Activated CD8-positive, alpha-beta T cell treated with anti-CD3 and anti-CD28 coated beads, Interleukin-2, amount 10 ng/mL, durations not matched to agents 7 days and 5 days (primary cell): ENCODE measurements around the gene CPSF2. TPM values are rescaled to one million over a fixed set of nuclear protein-coding genes. Genes with fewer than 3 reads are reported as not detected.
A peak's percentile ranks its signal among the peaks of the same experiment; 100 is the strongest.

ENCODE experiments used
- ATAC-seq: fragments of 150-1000 bp; cut with Tn5 transposase; one replicate; pipeline ENCODE4 v1.10.0; 2021; ENCODE audit warnings: moderate library complexity
- CTCF ChIA-PET: fragments of 350-600 bp; sonication (Branson Sonifier 250); formaldehyde crosslinking; loops from one replicate; lab custom pipeline; 2021; ENCODE audit warnings: antibody characterized with exemption; lab: Charles Lee
- POLR2A ChIA-PET: fragments of 350-600 bp; sonication (Branson Sonifier 250); formaldehyde crosslinking; loops from one replicate; lab custom pipeline; 2021; ENCODE audit warnings: antibody characterized with exemption; lab: Charles Lee
- DNase-seq: peaks from one replicate; pipeline ENCODE4 v3.0.0-alpha.2; 2020
- H3K27ac Mint-ChIP-seq: one replicate; pipeline ENCODE4 v1.8.0; 2021; ENCODE audit warnings: mild to moderate bottlenecking, mixed read lengths
- H3K27me3 Mint-ChIP-seq: one replicate; pipeline ENCODE4 v1.8.0; 2021; ENCODE audit warnings: low read depth, mixed read lengths
- H3K36me3 Mint-ChIP-seq: one replicate; pipeline ENCODE4 v1.8.0; 2021; ENCODE audit warnings: low read depth, mixed read lengths
- H3K4me1 Mint-ChIP-seq: one replicate; pipeline ENCODE4 v1.8.0; 2021; ENCODE audit warnings: low read depth, mixed read lengths
- H3K4me3 Mint-ChIP-seq: one replicate; pipeline ENCODE4 v1.8.0; 2021; ENCODE audit warnings: mild to moderate bottlenecking, mixed read lengths
- H3K9me3 Mint-ChIP-seq: one replicate; pipeline ENCODE4 v1.8.0; 2022; ENCODE audit warnings: mixed read lengths; ENCODE audit not compliant: insufficient read depth
- total RNA-seq, 2 experiments: library from RNA; stranded (reverse); gene quantifications; one replicate each; pipeline ENCODE4 v1.2.3, GENCODE V29; 2021

Gene CPSF2
- total RNA-seq, result 10 to 100 TPM; 63.7 to 85.4 TPM

- POLR2A ChIA-PET, result interaction anchor here (0.6 to 3.6 kb wide), 16 partner anchors 10 to 619 kb away, joined by 3 to 31 read pairs (median 4); partner anchors contain the start of genes ATXN3 and TRIP11
- Mint-ChIP-seq H3K36me3 (peaks cover 46% of the 10 kb centered on the region), H3K27me3 (no peaks in the 10 kb centered on the region), H3K9me3 (no peaks in the 10 kb centered on the region), H3K4me1 (peaks cover 48% of the 10 kb centered on the region), H3K4me3 (peak within 1 kb of the TSS; percentile 97), H3K27ac (peak within 1 kb of the TSS; percentile 100)
- CTCF ChIA-PET, result interaction anchor here (0.8 to 13.4 kb wide), 9 partner anchors 11 to 540 kb away, joined by 3 to 213 read pairs (median 4); partner anchors contain the start of gene ATXN3
- peak; percentile 88 for DNase-seq
- peak; percentile 93 for ATAC-seq
Observed at GRCh38 chr14:92121670-92122350, at the start of gene CPSF2, which contains the start of gene NDUFB1. CPSF2 (plus strand) TSS chr14:92121969; CDS start chr14:92130985, 9,016 bp downstream. NDUFB1 (minus strand) TSS chr14:92121706; CDS start chr14:92117637, 4,069 bp downstream.

GRCh38 chr14:92074555-92074954 is 47.2 kb upstream of the CPSF2 start:
- no peaks in the 10 kb centered on the region for H3K27me3 Mint-ChIP-seq
- H3K9me3 Mint-ChIP-seq, result no peaks in the 10 kb centered on the region
- no peak for ATAC-seq
- no peak for DNase-seq
- H3K36me3 Mint-ChIP-seq, result peaks cover 20% of the 10 kb centered on the region
- POLR2A ChIA-PET, result interaction anchor here (1.2 kb wide), 1 partner anchor 34 kb away, joined by 3 read pairs; no protein-coding TSS in a partner anchor
- H3K4me1 Mint-ChIP-seq, result peaks cover 8% of the 10 kb centered on the region
- no peak overlapping the region for H3K4me3 Mint-ChIP-seq
- CTCF ChIA-PET, result interaction anchor here (0.6 to 1.5 kb wide), 2 partner anchors 19 to 32 kb away, joined by 3 to 8 read pairs; partner anchors contain the start of gene ATXN3
- H3K27ac Mint-ChIP-seq, result peak overlapping the region; percentile 30

DNA sequence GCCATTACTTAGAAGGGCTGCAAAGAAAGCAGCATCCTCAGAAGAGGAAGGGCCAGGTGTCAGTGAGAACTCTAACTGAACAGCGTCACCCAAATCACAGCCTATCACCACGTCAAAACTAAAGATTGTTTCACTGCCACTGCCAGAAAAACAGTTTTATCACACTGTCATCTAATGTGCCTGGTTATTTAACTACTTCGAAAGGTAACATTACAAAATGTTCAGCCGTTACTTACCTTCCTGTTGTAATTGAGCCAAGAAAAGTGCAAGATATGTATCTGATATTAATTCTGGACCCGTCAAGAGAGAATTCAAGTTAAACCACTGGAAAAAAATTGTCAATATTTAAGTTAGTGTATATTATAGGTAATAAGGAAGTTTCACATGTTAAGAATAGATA is 33.3 kb upstream of the CPSF2 start:
- ATAC-seq, result no peak
- Mint-ChIP-seq H3K36me3 (peaks cover 27% of the 10 kb centered on the region), H3K27ac (no peak overlapping the region), H3K4me1 (no peaks in the 10 kb centered on the region), H3K27me3 (no peaks in the 10 kb centered on the region), H3K4me3 (no peak overlapping the region), H3K9me3 (no peaks in the 10 kb centered on the region)
- ChIA-PET POLR2A (no interaction called here), CTCF (interaction anchor here (3.8 kb wide), 1 partner anchor 18 kb away, joined by 14 read pairs; the partner anchor contains the start of gene ATXN3)
- no peak for DNase-seq

DNA sequence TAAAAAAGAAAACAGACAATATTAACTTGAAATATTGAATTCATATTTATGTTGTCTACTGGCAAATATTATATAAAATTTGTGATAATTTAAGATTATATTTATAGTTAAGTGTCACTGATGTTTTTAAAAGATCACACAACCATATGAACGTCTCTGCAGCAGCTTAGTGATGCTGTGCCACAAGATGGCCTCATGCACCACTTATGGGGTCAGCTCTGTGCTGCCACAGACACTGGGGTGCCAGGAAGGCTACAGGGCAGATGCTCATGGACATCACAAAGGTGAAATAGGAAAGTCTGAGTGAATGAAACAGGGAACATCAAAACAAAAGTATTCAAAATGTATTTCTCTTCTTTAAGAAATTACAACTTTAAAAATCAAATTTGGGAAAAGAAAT is 28.4 kb upstream of the CPSF2 start:
- Mint-ChIP-seq H3K36me3 (peaks cover 20% of the 10 kb centered on the region), H3K9me3 (no peaks in the 10 kb centered on the region), H3K27me3 (no peaks in the 10 kb centered on the region), H3K4me1 (no peaks in the 10 kb centered on the region), H3K4me3 (no peak overlapping the region), H3K27ac (no peak overlapping the region)
- POLR2A ChIA-PET, result no interaction called here
- ATAC-seq (no peak), DNase-seq (peak; percentile 31)
- CTCF ChIA-PET, result interaction anchor here (0.6 to 1.7 kb wide), 4 partner anchors 13 to 597 kb away, joined by 3 to 9 read pairs (median 3); partner anchors contain the start of gene ATXN3

- Mint-ChIP-seq H3K27me3 (no peaks in the 10 kb centered on the region), H3K27ac (no peak overlapping the region), H3K9me3 (no peaks in the 10 kb centered on the region), H3K4me1 (peaks cover 12% of the 10 kb centered on the region), H3K4me3 (no peak overlapping the region), H3K36me3 (peaks cover 6% of the 10 kb centered on the region)
- ChIA-PET POLR2A (interaction anchor here (1.0 kb wide), 1 partner anchor 60 kb away, joined by 5 read pairs; the partner anchor contains the start of gene TRIP11), CTCF (interaction anchor here (1.0 kb wide), 1 partner anchor 14 kb away, joined by 4 read pairs; no protein-coding TSS in a partner anchor)
- no peak for DNase-seq
- no peak for ATAC-seq
Observed at GRCh38 chr14:92099802-92100201, 22.0 kb upstream of the CPSF2 start.

DNA sequence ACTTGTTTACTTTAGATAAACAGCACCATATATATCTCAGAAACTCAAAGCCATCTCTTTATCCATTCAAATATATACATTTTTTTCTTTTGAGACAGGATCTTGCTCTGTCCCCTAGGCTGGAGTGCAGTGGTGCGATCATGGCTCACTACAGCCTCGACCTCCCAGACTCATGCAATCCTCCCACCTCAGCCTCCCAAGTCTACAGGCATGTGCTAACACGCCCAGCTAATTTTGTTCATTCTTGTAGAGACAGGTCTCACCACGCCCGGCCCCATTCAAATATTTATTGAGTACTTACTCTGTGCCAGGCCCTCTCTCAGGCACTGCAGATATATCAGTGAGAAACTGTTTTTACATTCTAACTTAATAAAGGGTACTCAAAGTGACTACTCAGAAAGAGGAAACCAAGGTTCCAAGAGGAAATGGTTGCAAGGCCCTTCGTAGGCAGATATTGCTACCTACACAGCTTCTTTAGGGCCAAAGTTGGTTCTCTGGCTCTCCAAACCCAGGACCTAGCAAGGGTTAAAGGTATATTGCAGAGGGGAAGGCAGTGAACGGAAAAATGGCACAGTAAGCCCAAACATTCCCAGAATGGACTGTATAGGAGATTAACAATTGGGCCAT is 18.3 kb upstream of the CPSF2 start:
- Mint-ChIP-seq H3K9me3 (no peaks in the 10 kb centered on the region), H3K4me3 (no peak overlapping the region), H3K27ac (no peak overlapping the region), H3K36me3 (no peaks in the 10 kb centered on the region), H3K4me1 (peaks cover 31% of the 10 kb centered on the region), H3K27me3 (no peaks in the 10 kb centered on the region)
- POLR2A ChIA-PET, result no interaction called here
- no peak for ATAC-seq
- no peak for DNase-seq
- CTCF ChIA-PET, result no interaction called here

DNA sequence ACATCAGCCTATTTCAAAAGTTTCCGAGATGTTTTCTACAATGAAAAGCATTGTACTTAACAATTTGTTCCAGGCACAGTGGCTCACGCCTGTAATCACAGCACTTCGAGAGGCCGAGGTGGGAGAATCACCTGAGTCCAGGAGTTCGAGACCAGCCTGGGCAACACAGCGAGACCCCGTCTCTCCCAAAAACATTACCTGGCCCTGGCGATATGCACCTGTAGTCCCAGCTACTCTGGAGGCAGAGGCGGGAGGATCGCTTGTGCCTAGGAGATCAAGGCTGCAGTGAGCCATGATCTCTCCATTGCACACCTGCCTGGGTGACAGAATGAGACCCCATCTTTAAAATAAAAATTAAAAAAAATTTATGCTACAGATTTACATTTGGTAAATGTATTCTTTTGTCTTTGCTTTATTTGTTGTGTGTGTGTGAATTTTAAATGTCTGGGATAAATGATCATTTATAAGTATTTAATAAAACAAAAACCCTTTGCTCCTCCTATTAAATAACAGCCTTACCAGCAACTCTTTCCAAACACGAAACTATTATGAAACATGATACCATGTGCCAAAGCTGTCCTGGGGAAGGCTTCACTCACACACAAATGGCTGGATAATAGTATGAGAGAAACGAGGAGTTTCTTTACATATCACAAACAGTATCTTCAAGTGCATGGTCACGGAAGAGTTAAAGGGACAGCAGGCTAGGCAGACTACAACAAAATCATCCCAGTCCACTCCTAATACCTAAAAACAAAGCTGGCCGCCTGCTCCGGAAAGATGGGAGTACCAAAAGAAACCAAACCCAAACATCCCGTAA is 16.5 kb upstream of the CPSF2 start:
- DNase-seq, result no peak
- peak overlapping the region; percentile 89 for H3K27ac Mint-ChIP-seq
- no peaks in the 10 kb centered on the region for H3K9me3 Mint-ChIP-seq
- no peak for ATAC-seq
- CTCF ChIA-PET, result interaction anchor here (1.1 to 4.7 kb wide), 9 partner anchors 15 to 464 kb away, joined by 3 to 213 read pairs (median 9); partner anchors contain the start of genes CPSF2, NDUFB1 and TRIP11
- peak overlapping the region; percentile 87 for H3K4me3 Mint-ChIP-seq
- H3K27me3 Mint-ChIP-seq, result no peaks in the 10 kb centered on the region
- peaks cover 33% of the 10 kb centered on the region for H3K4me1 Mint-ChIP-seq
- H3K36me3 Mint-ChIP-seq, result no peaks in the 10 kb centered on the region
- POLR2A ChIA-PET, result interaction anchor here (1.4 to 3.1 kb wide), 2 partner anchors 16 to 498 kb away, joined by 3 to 31 read pairs; partner anchors contain the start of genes CPSF2 and NDUFB1

DNA sequence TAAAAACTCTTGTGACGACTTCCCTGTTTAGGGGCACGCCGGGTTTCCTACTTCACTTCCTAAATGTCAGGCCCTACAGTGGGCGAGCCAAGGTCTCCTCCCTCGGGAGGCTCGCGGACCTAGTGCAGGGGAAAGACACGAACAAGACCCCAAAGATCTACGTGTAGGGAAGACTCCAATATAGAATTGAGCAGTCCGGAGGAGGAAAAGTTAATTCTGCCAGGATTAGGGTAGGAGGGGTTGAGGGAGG is 16.0 kb upstream of the CPSF2 start:
- Mint-ChIP-seq H3K27me3 (no peaks in the 10 kb centered on the region), H3K4me1 (peaks cover 33% of the 10 kb centered on the region), H3K9me3 (no peaks in the 10 kb centered on the region), H3K4me3 (peak overlapping the region; percentile 87), H3K27ac (peak overlapping the region; percentile 89), H3K36me3 (no peaks in the 10 kb centered on the region)
- ATAC-seq (no peak), DNase-seq (no peak)
- ChIA-PET CTCF (interaction anchor here (0.7 to 4.7 kb wide), 16 partner anchors 11 to 642 kb away, joined by 3 to 213 read pairs (median 6); partner anchors contain the start of genes CPSF2, NDUFB1 and TRIP11), POLR2A (interaction anchor here (1.3 to 3.1 kb wide), 4 partner anchors 16 to 690 kb away, joined by 3 to 31 read pairs (median 14); partner anchors contain the start of genes CPSF2, NDUFB1 and TRIP11)

DNA sequence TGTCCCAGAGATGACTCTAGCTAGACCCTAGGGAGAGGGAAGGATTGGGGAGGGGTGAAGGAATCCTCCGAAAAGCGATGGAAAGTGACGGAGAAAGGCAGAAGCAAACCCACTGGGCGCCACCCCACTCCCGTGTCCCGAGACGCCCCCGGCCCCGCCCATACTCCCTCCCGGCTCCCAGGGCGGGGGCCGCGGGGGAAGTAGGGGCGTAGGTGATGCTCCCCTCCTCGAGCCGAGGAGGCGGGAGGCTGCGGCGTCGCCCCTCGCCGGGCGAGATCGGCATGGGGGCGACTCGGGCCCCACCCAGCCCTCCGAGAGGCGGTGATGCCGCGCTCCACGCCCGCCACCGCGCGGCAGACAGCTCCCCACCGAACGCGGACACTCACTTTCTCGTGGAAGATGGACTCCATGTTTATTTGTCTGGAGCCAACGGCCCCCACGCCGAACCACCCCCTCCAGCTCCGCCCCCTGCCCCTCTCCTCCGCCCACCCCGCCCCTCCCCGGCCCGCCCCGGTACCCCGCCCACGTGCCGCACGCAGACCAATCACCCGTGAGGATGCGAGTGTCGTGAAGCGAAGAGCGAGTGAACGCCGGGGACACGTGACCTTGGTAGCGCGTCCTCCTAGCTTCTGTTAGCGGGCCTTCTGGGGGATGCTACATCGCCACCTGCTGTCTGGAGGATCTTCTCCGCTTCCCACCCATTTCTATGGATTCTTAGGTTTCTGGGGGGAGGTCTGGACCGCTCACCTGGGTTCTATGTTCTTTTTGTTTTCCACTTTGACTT is 15.4 kb upstream of the CPSF2 start, which contains the start of gene ATXN3:
TSS of gene ATXN3 (minus strand) at position 440 of the 784 bp plus-strand sequence. CDS start at position 410, 30 bp downstream.
- Mint-ChIP-seq H3K27me3 (no peaks in the 10 kb centered on the region), H3K27ac (peak within 1 kb of the TSS; percentile 89), H3K9me3 (no peaks in the 10 kb centered on the region), H3K4me3 (peak within 1 kb of the TSS; percentile 87), H3K4me1 (peaks cover 33% of the 10 kb centered on the region), H3K36me3 (no peaks in the 10 kb centered on the region)
- peak; percentile 96 for ATAC-seq
- ChIA-PET POLR2A (interaction anchor here (0.6 to 3.1 kb wide), 7 partner anchors 10 to 691 kb away, joined by 3 to 31 read pairs (median 3); partner anchors contain the start of genes CPSF2, NDUFB1 and TRIP11), CTCF (interaction anchor here (0.6 to 4.7 kb wide), 38 partner anchors 9 to 680 kb away, joined by 3 to 213 read pairs (median 4); partner anchors contain the start of genes CPSF2, NDUFB1 and TRIP11)
- DNase-seq, result peak; percentile 97
